NT2/D1 (cell line): ENCODE measurements around the gene ETHE1.

Experiments
- DNase-seq: peaks from one replicate; pipeline ENCODE4 v3.0.0-alpha.2; 2011; ENCODE audit warnings: low read depth, low spot score
- H3K27me3 ChIP-seq: 2 replicates; pipeline ENCODE4 v1.6.0; 2011; ENCODE audit warnings: mild to moderate bottlenecking; ENCODE audit not compliant: insufficient read length, insufficient read depth
- H3K36me3 ChIP-seq: 2 replicates; pipeline ENCODE4 v1.6.1; 2011; ENCODE audit warnings: mild to moderate bottlenecking, low read length, mixed read lengths; ENCODE audit not compliant: insufficient read depth, insufficient read length
- H3K4me1 ChIP-seq: 2 replicates; pipeline ENCODE4 v1.5.1; 2011; ENCODE audit not compliant: insufficient read depth, insufficient read length
- H3K4me3 ChIP-seq: 2 replicates; pipeline ENCODE4 v1.5.1; 2011; ENCODE audit warnings: low read depth; ENCODE audit not compliant: insufficient read length
- H3K9ac ChIP-seq: 2 replicates; pipeline ENCODE4 v1.6.0; 2011; ENCODE audit warnings: low read depth; ENCODE audit not compliant: insufficient read length
- H3K9me3 ChIP-seq: 2 replicates; pipeline ENCODE4 v1.5.1; 2011; ENCODE audit warnings: mild to moderate bottlenecking, low read length; ENCODE audit not compliant: insufficient read depth
- SUZ12 ChIP-seq: IDR thresholded peaks from 2 replicates; pipeline ENCODE4 v1.6.1; 2011; ENCODE audit not compliant: insufficient read length, insufficient read depth; ENCODE audit errors: extremely low read depth
- YY1 ChIP-seq: IDR thresholded peaks from 2 replicates; pipeline ENCODE4 v1.6.1; 2011; ENCODE audit not compliant: insufficient read length, insufficient read depth
- ZNF274 ChIP-seq: IDR thresholded peaks from 2 replicates; pipeline ENCODE4 v1.6.1; 2011; ENCODE audit warnings: mild to moderate bottlenecking, low read depth, low read length

Gene ETHE1

GRCh38 chr19:43511324-43511723 lies 15.7 kb downstream of the ETHE1 start:
- Histone ChIP-seq H3K4me1 (no peaks in the 10 kb centered on the region), H3K27me3 (no peaks in the 10 kb centered on the region), H3K9me3 (peaks cover 17% of the 10 kb centered on the region; the same call in 1 of the 2 replicates), H3K36me3 (peaks cover 25% of the 10 kb centered on the region), H3K4me3 (no peak overlapping the region), H3K9ac (no peak overlapping the region)
- no peak for DNase-seq
- TF ChIP-seq SUZ12: no peak

- no peaks in the 10 kb centered on the region for H3K27me3 ChIP-seq
- no peak for DNase-seq
- no peak for TF ChIP-seq SUZ12
- no peak for TF ChIP-seq YY1
- no peak for TF ChIP-seq ZNF274
- peaks cover 25% of the 10 kb centered on the region for H3K36me3 ChIP-seq
- H3K4me3 ChIP-seq: no peak overlapping the region
- no peaks in the 10 kb centered on the region for H3K4me1 ChIP-seq
- H3K9ac ChIP-seq: no peak overlapping the region
- H3K9me3 ChIP-seq: peaks cover 17% of the 10 kb centered on the region; the same call in 1 of the 2 replicates
These were observed 16.3 kb downstream of the ETHE1 start for GRCh38 chr19:43510713-43511112.

- peaks cover 2% of the 10 kb centered on the region; the same call in 1 of the 2 replicates for H3K9me3 ChIP-seq
- TF ChIP-seq SUZ12 (no peak), ZNF274 (no peak), YY1 (no peak)
- H3K36me3 ChIP-seq: peaks cover 25% of the 10 kb centered on the region
- H3K27me3 ChIP-seq: peaks cover 20% of the 10 kb centered on the region
- H3K4me1 ChIP-seq: peaks cover 4% of the 10 kb centered on the region
- no peak for DNase-seq
- no peak overlapping the region for H3K4me3 ChIP-seq
- no peak overlapping the region for H3K9ac ChIP-seq
These were observed 19.1 kb downstream of the ETHE1 start for GRCh38 chr19:43507880-43508279.

- peaks cover 29% of the 10 kb centered on the region for H3K36me3 ChIP-seq
- H3K27me3 ChIP-seq: peaks cover 24% of the 10 kb centered on the region
- H3K9ac ChIP-seq: no peak overlapping the region
- H3K4me1 ChIP-seq: peaks cover 5% of the 10 kb centered on the region
- TF ChIP-seq SUZ12 (no peak), YY1 (no peak), ZNF274 (no peak)
- H3K4me3 ChIP-seq: no peak overlapping the region
- no peak for DNase-seq
- H3K9me3 ChIP-seq: no peaks in the 10 kb centered on the region; the same call in 1 of the 2 replicates
These were observed 20.4 kb downstream of the ETHE1 start for GRCh38 chr19:43506629-43507028.

GRCh38 chr19:43505941-43506340 lies 21.1 kb downstream of the ETHE1 start:
- peaks cover 26% of the 10 kb centered on the region for H3K36me3 ChIP-seq
- H3K4me1 ChIP-seq: peaks cover 5% of the 10 kb centered on the region
- no peak overlapping the region for H3K9ac ChIP-seq
- TF ChIP-seq SUZ12: no peak
- TF ChIP-seq ZNF274: no peak
- TF ChIP-seq YY1: no peak
- H3K27me3 ChIP-seq: peaks cover 24% of the 10 kb centered on the region
- no peaks in the 10 kb centered on the region for H3K9me3 ChIP-seq
- no peak overlapping the region for H3K4me3 ChIP-seq
- DNase-seq: no peak

- no peak overlapping the region for H3K4me3 ChIP-seq
- peaks cover 21% of the 10 kb centered on the region for H3K36me3 ChIP-seq
- peak overlapping the region; percentile 10 for H3K9ac ChIP-seq
These were observed 21.9 kb downstream of the ETHE1 start for GRCh38 chr19:43505186-43505456.

GRCh38 chr19:43504426-43505185 lies 22.4 kb downstream of the ETHE1 start, which contains the start of gene PHLDB3:
PHLDB3 (minus strand) TSS chr19:43504746; CDS start chr19:43504118, 628 bp downstream.
- Histone ChIP-seq H3K9ac (peak within 1 kb of the TSS; percentile 83), H3K4me1 (peaks cover 5% of the 10 kb centered on the region), H3K9me3 (no peaks in the 10 kb centered on the region), H3K36me3 (peaks cover 16% of the 10 kb centered on the region), H3K27me3 (peaks cover 24% of the 10 kb centered on the region), H3K4me3 (peak within 1 kb of the TSS; percentile 75)
- TF ChIP-seq ZNF274 (no peak), YY1 (no peak), SUZ12 (no peak)
- DNase-seq: no peak

More at GRCh38 chr19:43505186-43505456, 21.9 kb downstream of the ETHE1 start:
- DNase-seq: no peak
- H3K27me3 ChIP-seq: peaks cover 24% of the 10 kb centered on the region
- TF ChIP-seq SUZ12: no peak
- no peak for TF ChIP-seq ZNF274
- TF ChIP-seq YY1: no peak
- H3K4me1 ChIP-seq: peaks cover 5% of the 10 kb centered on the region
- no peaks in the 10 kb centered on the region for H3K9me3 ChIP-seq
